ENCODE results near the gene FRMD8.

The FRMD8 gene

GRCh38 chr11:65459552-65459951, 73.1 kb downstream of the FRMD8 start:
- no peak overlapping the region for H3K4me3 ChIP-seq (ENCODE audit: low read depth, low read length)
- in situ Hi-C loops (cut with HindIII; ENCODE audit: low sequenced_read_pairs), result no loop called here
- TF ChIP-seq CTCF (IDR thresholded peaks at IDR 0.05; ENCODE audit: low read depth, low read length, missing control alignments), result no peak
- DNase-seq (ENCODE audit: low read depth), result no peak
